ENCODE results near the gene MCU. TPM values are rescaled to one million over a fixed set of nuclear protein-coding genes. Genes with fewer than 3 reads are reported as not detected.
"Not testable (repeated sequence)": the region's sequence is repeated elsewhere in the genome, so short reads cannot be mapped to it uniquely, and the experiment has no call there.

MCU gene, protein sequence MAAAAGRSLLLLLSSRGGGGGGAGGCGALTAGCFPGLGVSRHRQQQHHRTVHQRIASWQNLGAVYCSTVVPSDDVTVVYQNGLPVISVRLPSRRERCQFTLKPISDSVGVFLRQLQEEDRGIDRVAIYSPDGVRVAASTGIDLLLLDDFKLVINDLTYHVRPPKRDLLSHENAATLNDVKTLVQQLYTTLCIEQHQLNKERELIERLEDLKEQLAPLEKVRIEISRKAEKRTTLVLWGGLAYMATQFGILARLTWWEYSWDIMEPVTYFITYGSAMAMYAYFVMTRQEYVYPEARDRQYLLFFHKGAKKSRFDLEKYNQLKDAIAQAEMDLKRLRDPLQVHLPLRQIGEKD
- 100 to 1,000 TPM in 1 of 4 donors, 10 to 100 TPM in 3; 66.1 to 118 (median 80.1) TPM for total RNA-seq
- polyA plus RNA-seq, result 10 to 100 TPM; 32.4 to 40.5 (median 35.0) TPM
- long read RNA-seq, donor 1, transcript MCU-202 (8 exons, 2,949 nt), result major isoform, 27 of 72 reads
- long read RNA-seq, donor 1, partial matches to known transcripts, result 9 of 72 reads
- long read RNA-seq, donor 1, other reads (novel, unspliced or antisense), result 36 of 72 reads
- long read RNA-seq, donor 2, transcript MCU-202 (8 exons, 2,949 nt), result major isoform, 45 of 67 reads
- long read RNA-seq, donor 2, partial matches to known transcripts, result 11 of 67 reads
- long read RNA-seq, donor 2, other reads (novel, unspliced or antisense), result 11 of 67 reads

- Histone ChIP-seq H3K27ac (peak within 1 kb of the TSS; percentile 93), H3K4me1 (peaks cover 50% of the 10 kb centered on the region), H3K9me3 (no peaks in the 10 kb centered on the region), H3K4me3 (peak within 1 kb of the TSS; percentile 94), H3K36me3 (ENCODE audit: insufficient read depth in 1 of 2, low read depth in 1 of 2) (no peaks in the 10 kb centered on the region), H3K27me3 (ENCODE audit: insufficient read depth in 3 of 3, low read length in 2 of 3) (no peaks in the 10 kb centered on the region)
- DNase-seq, result peak; percentile 94 to 97
- peak; percentile 9 for TF ChIP-seq CTCF (IDR thresholded peaks at IDR 0.05)
- 0% methylated on average over 45 to 83 of the region's 83 CpGs for WGBS, 3 donors
- ATAC-seq, result peak; percentile 90 to 94 (median 92)
- intact Hi-C loops (cut with DNase I), result loop anchor here (5.0 to 10.0 kb wide), 4 partner anchors 45 to 327 kb away; partner anchors contain the start of gene MICU1 (in 1 of the 2)
Observed at GRCh38 chr10:72691863-72692743, at the start of gene MCU. MCU (plus strand) TSS chr10:72692143; CDS start chr10:72692152, 9 bp downstream.

DNA sequence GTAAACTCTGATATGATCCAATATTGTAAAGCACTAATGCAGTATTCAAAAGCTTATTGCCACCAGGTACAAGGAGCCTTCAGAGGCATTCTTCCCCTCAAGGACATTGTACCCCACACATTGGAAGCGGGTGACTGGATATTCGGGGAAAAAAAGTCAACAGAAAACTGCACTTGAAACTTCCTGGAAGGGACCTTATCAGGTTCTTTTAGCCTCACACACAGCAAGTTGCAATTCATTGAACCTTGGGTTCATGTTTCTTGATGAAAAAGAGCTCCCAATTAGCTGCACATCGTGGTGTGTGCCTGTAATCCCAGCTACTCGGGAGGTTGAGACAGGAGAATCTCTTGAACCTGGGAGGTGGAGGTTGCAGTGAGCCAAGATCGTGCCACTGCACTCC, 49.6 kb upstream of the MCU start:
- WGBS, 3 donors, result 89 to 92% (median 89%) methylated on average over 5 of the region's 5 CpGs
- no peak for TF ChIP-seq CTCF (IDR thresholded peaks at IDR 0.05)

DNA sequence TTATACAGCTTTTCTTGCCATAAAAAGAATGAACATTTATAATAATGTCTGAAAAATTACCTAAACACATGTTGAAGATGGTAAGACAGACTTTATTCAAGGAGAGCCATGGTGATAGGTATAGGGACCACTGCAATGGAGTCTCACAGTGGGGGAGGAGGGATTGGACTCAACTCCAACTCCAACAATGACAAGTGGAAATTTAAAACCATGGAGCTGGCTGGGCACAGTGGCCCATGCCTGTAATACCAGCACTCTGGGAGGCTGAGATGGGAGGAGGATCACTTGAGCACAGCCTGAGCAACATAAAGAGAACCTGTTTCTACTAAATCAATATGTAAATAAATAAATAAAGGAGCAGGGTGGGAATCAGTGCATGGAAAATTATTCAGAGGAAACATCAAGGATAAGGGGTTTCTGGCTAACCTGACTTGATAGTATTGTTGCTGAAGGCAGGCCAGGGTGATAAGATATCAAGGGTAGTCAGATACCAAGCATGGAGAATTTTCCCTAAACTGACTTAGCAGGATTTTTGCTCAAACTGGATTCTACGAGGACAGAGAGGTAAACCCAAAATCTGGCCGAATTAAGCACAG, 46.6 kb upstream of the MCU start:
- no peaks in the 10 kb centered on the region for H3K27me3 ChIP-seq (ENCODE audit: insufficient read depth in 3 of 3, low read length in 2 of 3)
- ATAC-seq (peak in 2 of 4 donors; percentile 37 to 68), DNase-seq (no peak)
- no peaks in the 10 kb centered on the region for H3K36me3 ChIP-seq (ENCODE audit: insufficient read depth in 1 of 2, low read depth in 1 of 2)
- H3K27ac ChIP-seq, result no peak overlapping the region
- intact Hi-C loops (cut with DNase I), result no loop called here
- no peak for TF ChIP-seq CTCF (IDR thresholded peaks at IDR 0.05)
- H3K9me3 ChIP-seq, result no peaks in the 10 kb centered on the region
- no peak overlapping the region for H3K4me3 ChIP-seq
- H3K4me1 ChIP-seq, result peaks cover 9% of the 10 kb centered on the region
- WGBS, 3 donors, result 79 to 86% (median 82%) methylated on average over 2 of the region's 2 CpGs

More for the DNA sequence above, 49.6 kb upstream of the MCU start:
- no peaks in the 10 kb centered on the region for H3K9me3 ChIP-seq
- H3K27me3 ChIP-seq (ENCODE audit: insufficient read depth in 3 of 3, low read length in 2 of 3), result no peaks in the 10 kb centered on the region
- intact Hi-C loops (cut with DNase I), result loop anchor here in 1 of 2 donors (5.0 kb wide), 1 partner anchor 40 kb away; no protein-coding TSS in a partner anchor
- no peaks in the 10 kb centered on the region for H3K36me3 ChIP-seq (ENCODE audit: insufficient read depth in 1 of 2, low read depth in 1 of 2)
- no peak overlapping the region for H3K4me3 ChIP-seq
- peaks cover 16% of the 10 kb centered on the region for H3K4me1 ChIP-seq
- DNase-seq (no peak), ATAC-seq (no peak)
- no peak overlapping the region for H3K27ac ChIP-seq

DNA sequence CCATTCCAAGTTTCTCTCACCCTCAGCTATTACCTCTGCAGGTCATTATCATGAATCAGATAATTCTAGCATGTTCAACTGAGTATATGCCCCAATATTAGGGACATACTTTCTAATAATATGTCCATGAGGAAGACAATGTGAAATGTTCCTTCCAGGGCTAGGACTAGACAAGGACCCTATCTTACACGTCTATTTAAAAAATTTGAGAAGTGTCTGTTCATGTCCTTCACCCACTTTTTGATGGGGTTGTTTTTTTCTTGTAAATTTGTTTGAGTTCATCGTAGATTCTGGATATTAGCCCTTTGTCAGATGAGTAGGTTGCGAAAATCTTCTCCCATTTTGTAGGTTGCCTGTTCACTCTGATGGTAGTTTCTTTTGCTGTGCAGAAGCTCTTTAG, 45.0 kb upstream of the MCU start:
- H3K27ac ChIP-seq; intact Hi-C loops (cut with DNase I); H3K4me3 ChIP-seq; ATAC-seq; H3K36me3 ChIP-seq (ENCODE audit: insufficient read depth in 1 of 2, low read depth in 1 of 2); DNase-seq; H3K4me1 ChIP-seq; H3K9me3 ChIP-seq; H3K27me3 ChIP-seq (ENCODE audit: insufficient read depth in 3 of 3, low read length in 2 of 3): not testable (repeated sequence)
- WGBS, 3 donors, result 94 to 98% (median 98%) methylated on average over 3 of the region's 3 CpGs
